ENCODE results near the gene BSCL2.
"Not testable (repeated sequence)": the region's sequence is repeated elsewhere in the genome, so short reads cannot be mapped to it uniquely, and the experiment has no call there.

Gene BSCL2

GRCh38 chr11:62667460-62667859 lies 39.8 kb downstream of the BSCL2 start:
- Histone ChIP-seq H3K4me1 (ENCODE audit: control insufficient read depth, insufficient read depth, low read length) (peaks cover 28% of the 10 kb centered on the region), H3K27me3 (replicated peaks; ENCODE audit: control insufficient read depth, insufficient read depth, low read length) (no peaks in the 10 kb centered on the region), H3K36me3 (ENCODE audit: control insufficient read depth, insufficient read depth, low read length, severe bottlenecking) (peaks cover 30% of the 10 kb centered on the region), H3K9me3 (ENCODE audit: control insufficient read depth, low read length) (no peaks in the 10 kb centered on the region), H3K9ac (ENCODE audit: low read length) (peak overlapping the region; percentile 94), H3K4me3 (ENCODE audit: low read length) (peak overlapping the region; percentile 98)
- no peak for DNase-seq (ENCODE audit: low read depth)

DNA sequence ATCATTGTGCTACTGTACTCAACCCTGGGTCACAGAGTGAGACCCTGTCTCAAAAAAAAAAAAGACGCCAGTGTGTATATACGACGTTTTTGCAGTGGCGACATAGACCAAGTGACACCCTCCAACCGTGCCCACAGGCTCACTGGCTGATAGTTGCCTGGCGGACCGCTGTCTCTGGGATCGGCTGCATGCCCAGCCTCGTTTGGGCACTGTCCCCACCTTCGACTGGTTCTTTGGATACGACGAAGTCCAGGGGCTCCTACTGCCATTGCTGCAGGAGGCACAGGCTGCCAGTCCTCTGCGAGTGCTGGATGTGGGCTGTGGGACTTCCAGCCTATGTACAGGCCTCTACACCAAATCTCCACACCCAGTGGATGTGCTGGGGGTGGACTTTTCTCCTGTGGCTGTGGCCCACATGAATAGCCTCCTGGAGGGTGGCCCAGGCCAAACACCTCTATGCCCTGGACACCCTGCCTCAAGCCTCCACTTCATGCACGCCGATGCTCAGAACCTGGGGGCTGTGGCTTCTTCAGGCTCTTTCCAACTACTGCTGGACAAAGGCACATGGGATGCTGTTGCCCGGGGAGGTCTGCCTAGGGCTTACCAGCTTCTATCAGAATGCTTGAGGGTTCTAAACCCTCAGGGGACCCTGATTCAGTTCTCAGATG lies 40.8 kb downstream of the BSCL2 start:
- no peaks in the 10 kb centered on the region for H3K27me3 ChIP-seq (replicated peaks; ENCODE audit: control insufficient read depth, insufficient read depth, low read length)
- DNase-seq (ENCODE audit: low read depth): no peak

DNA sequence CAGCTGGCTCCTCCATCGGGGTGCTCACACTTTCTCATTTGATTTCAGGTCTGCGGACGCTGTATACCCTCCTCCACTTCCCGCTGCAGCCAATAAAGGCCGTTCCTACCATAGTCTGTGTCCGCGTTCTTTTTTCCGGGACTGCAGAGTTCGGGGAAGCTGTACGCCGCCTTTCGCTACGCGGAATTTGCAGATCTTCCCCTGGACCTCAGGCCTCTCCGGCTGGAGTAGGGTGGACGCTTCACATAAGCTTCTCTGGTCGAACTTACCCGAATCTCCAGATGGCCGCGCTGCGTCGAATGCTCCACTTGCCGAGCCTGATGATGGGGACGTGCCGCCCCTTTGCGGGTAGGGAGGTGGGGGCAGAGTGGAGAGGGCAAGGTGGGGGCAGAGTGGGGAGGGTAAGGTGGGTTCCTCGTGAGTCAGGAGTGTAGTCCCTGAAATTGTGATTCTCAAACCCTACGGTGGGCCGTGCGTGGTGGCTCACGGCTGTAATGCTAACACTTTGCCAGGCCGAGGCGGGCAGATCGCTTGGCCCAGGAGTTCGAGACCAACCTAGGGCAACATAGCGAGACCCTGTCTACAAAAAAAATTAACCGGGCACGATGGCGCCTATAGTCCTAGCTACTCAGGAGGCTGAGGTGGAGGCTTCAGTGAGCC lies 41.5 kb downstream of the BSCL2 start:
- no peaks in the 10 kb centered on the region for H3K27me3 ChIP-seq (replicated peaks; ENCODE audit: control insufficient read depth, insufficient read depth, low read length)
- peak overlapping the region; percentile 98 for H3K4me3 ChIP-seq (ENCODE audit: low read length)
- peak overlapping the region; percentile 94 for H3K9ac ChIP-seq (ENCODE audit: low read length)
- no peaks in the 10 kb centered on the region for H3K9me3 ChIP-seq (ENCODE audit: control insufficient read depth, low read length)
- DNase-seq (ENCODE audit: low read depth): peak; percentile 77
- peaks cover 42% of the 10 kb centered on the region for H3K36me3 ChIP-seq (ENCODE audit: control insufficient read depth, insufficient read depth, low read length, severe bottlenecking)
- peaks cover 27% of the 10 kb centered on the region for H3K4me1 ChIP-seq (ENCODE audit: control insufficient read depth, insufficient read depth, low read length)

More for the DNA sequence above, 40.8 kb downstream of the BSCL2 start:
- peaks cover 39% of the 10 kb centered on the region for H3K36me3 ChIP-seq (ENCODE audit: control insufficient read depth, insufficient read depth, low read length, severe bottlenecking)
- H3K9ac ChIP-seq (ENCODE audit: low read length): peak overlapping the region; percentile 94
- no peaks in the 10 kb centered on the region for H3K9me3 ChIP-seq (ENCODE audit: control insufficient read depth, low read length)
- H3K4me3 ChIP-seq (ENCODE audit: low read length): peak overlapping the region; percentile 98
- peaks cover 27% of the 10 kb centered on the region for H3K4me1 ChIP-seq (ENCODE audit: control insufficient read depth, insufficient read depth, low read length)

DNA sequence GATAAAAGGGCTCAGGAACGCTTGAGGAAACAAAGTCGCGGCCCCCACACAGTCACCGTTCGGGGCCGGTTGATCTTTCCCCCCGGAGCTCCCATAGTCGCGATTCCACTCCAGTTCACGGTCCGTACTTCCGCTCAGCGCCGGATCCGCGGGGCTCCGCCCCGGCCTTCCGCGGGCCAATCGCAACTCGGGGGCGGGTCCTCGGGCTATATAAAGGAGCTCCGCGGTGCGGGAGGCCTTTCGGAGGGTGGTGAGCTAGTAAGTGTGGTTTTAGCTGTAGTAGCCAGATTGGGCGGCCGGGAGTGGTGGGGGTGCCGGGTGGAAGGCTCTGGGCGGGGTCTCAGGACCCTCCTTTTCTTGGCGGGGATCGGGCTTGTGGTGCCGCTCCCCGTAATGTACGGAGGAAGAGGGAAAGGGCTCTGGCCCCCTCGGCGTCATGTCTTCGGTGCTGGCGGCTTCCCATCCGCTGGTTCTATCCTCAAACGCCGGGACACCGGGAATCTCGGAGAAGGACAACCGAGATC lies 42.1 kb downstream of the BSCL2 start, which contains the start of the genes C11orf98 and CSKMT:
C11orf98 (minus strand) TSS at position 136 of the 524 bp plus-strand sequence; CDS start at position 95, 41 bp downstream.
CSKMT (plus strand) TSS at position 238 of the 524 bp plus-strand sequence. CDS start 568 bp downstream, outside the sequence.
- DNase-seq (ENCODE audit: low read depth): peak; percentile 97
- no peaks in the 10 kb centered on the region for H3K9me3 ChIP-seq (ENCODE audit: control insufficient read depth, low read length)
- peak within 1 kb of the TSS; percentile 98 for H3K4me3 ChIP-seq (ENCODE audit: low read length)
- peaks cover 42% of the 10 kb centered on the region for H3K36me3 ChIP-seq (ENCODE audit: control insufficient read depth, insufficient read depth, low read length, severe bottlenecking)
- peaks cover 24% of the 10 kb centered on the region for H3K4me1 ChIP-seq (ENCODE audit: control insufficient read depth, insufficient read depth, low read length)
- H3K27me3 ChIP-seq (replicated peaks; ENCODE audit: control insufficient read depth, insufficient read depth, low read length): no peaks in the 10 kb centered on the region
- H3K9ac ChIP-seq (ENCODE audit: low read length): peak within 1 kb of the TSS; percentile 94

DNA sequence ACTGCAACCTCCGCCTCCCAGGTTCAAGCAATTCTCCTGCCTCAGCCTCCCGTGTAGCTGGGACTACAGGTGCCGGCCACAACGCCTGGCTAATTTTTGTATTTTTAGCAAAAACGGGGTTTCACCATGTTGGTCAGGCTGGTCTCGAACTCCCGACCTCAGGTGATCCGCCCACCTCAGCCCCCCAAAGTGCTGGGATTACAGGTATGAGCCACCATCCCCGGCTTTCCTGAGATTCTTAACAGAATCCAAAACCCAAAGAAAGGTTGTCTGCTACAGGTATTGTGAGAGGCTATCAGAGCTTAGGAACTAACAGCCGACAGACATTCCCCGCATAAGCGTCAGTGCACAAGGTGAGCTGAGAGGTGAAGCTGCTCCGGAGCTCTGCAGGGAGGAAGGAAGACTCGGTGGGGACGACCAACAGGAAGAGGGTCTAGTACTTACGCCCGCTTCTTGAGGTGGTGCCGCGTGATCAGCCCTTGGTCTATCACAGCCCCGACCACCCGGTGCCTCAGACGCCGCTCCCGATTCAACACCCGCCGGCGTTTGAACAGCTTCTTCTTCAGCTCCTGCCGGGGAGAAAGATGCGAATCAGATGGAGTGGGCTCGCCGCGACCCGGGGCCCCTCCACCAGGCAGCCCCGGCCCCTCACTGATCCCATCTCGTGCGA lies 42.7 kb downstream of the BSCL2 start:
- DNase-seq (ENCODE audit: low read depth): no peak
- Histone ChIP-seq H3K9ac (ENCODE audit: low read length) (peak overlapping the region; percentile 94), H3K9me3 (ENCODE audit: control insufficient read depth, low read length) (no peaks in the 10 kb centered on the region), H3K36me3 (ENCODE audit: control insufficient read depth, insufficient read depth, low read length, severe bottlenecking) (peaks cover 42% of the 10 kb centered on the region), H3K27me3 (replicated peaks; ENCODE audit: control insufficient read depth, insufficient read depth, low read length) (no peaks in the 10 kb centered on the region), H3K4me1 (ENCODE audit: control insufficient read depth, insufficient read depth, low read length) (peaks cover 21% of the 10 kb centered on the region), H3K4me3 (ENCODE audit: low read length) (peak overlapping the region; percentile 98)

GRCh38 chr11:62656796-62657429 lies 50.3 kb downstream of the BSCL2 start:
- peak; percentile 41 for DNase-seq (ENCODE audit: low read depth)
- H3K4me3 ChIP-seq (ENCODE audit: low read length): no peak overlapping the region
- H3K27me3 ChIP-seq (replicated peaks; ENCODE audit: control insufficient read depth, insufficient read depth, low read length): no peaks in the 10 kb centered on the region
- no peaks in the 10 kb centered on the region for H3K9me3 ChIP-seq (ENCODE audit: control insufficient read depth, low read length)
- no peak overlapping the region for H3K9ac ChIP-seq (ENCODE audit: low read length)
- H3K36me3 ChIP-seq (ENCODE audit: control insufficient read depth, insufficient read depth, low read length, severe bottlenecking): peaks cover 7% of the 10 kb centered on the region
- peaks cover 8% of the 10 kb centered on the region for H3K4me1 ChIP-seq (ENCODE audit: control insufficient read depth, insufficient read depth, low read length)

- H3K27me3 ChIP-seq (replicated peaks; ENCODE audit: control insufficient read depth, insufficient read depth, low read length): no peaks in the 10 kb centered on the region
- H3K36me3 ChIP-seq (ENCODE audit: control insufficient read depth, insufficient read depth, low read length, severe bottlenecking): peaks cover 6% of the 10 kb centered on the region
- H3K4me1 ChIP-seq (ENCODE audit: control insufficient read depth, insufficient read depth, low read length): peaks cover 13% of the 10 kb centered on the region
- DNase-seq (ENCODE audit: low read depth): no peak
- H3K4me3 ChIP-seq (ENCODE audit: low read length): no peak overlapping the region
- H3K9me3 ChIP-seq (ENCODE audit: control insufficient read depth, low read length): no peaks in the 10 kb centered on the region
- no peak overlapping the region for H3K9ac ChIP-seq (ENCODE audit: low read length)
These were observed 52.9 kb downstream of the BSCL2 start for GRCh38 chr11:62654297-62654696.

GRCh38 chr11:62652161-62653006 lies 54.8 kb downstream of the BSCL2 start:
- H3K36me3 ChIP-seq (ENCODE audit: control insufficient read depth, insufficient read depth, low read length, severe bottlenecking): peaks cover 19% of the 10 kb centered on the region
- H3K9ac ChIP-seq (ENCODE audit: low read length): peak overlapping the region; percentile 94
- peaks cover 20% of the 10 kb centered on the region for H3K4me1 ChIP-seq (ENCODE audit: control insufficient read depth, insufficient read depth, low read length)
- DNase-seq (ENCODE audit: low read depth): peak; percentile 11
- peak overlapping the region; percentile 93 for H3K4me3 ChIP-seq (ENCODE audit: low read length)
- no peaks in the 10 kb centered on the region for H3K27me3 ChIP-seq (replicated peaks; ENCODE audit: control insufficient read depth, insufficient read depth, low read length)
- no peaks in the 10 kb centered on the region for H3K9me3 ChIP-seq (ENCODE audit: control insufficient read depth, low read length)

DNA sequence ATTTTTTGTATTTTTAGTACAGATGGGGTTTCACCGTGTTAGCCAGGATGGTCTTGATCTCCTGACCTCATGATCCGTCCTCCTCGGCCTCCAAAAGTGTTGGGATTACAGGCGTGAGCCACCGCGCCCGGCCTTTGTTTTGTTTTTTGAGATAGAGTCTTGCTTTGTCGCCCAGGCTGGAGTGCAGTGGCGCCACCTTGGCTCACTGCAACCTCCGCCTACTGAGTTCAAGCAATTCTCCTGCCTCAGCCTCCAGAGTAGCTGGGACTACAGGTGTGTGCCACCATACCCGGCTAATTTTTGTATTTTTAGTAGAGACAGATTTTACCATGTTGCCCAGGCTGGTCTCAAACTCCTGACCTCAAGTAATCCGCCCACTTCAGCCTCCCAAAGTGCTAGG lies 56.9 kb downstream of the BSCL2 start:
- not testable (repeated sequence) for H3K9me3 ChIP-seq (ENCODE audit: control insufficient read depth, low read length); DNase-seq (ENCODE audit: low read depth); H3K4me3 ChIP-seq (ENCODE audit: low read length); H3K27me3 ChIP-seq (replicated peaks; ENCODE audit: control insufficient read depth, insufficient read depth, low read length); H3K9ac ChIP-seq (ENCODE audit: low read length)
- peaks cover 19% of the 10 kb centered on the region for H3K36me3 ChIP-seq (ENCODE audit: control insufficient read depth, insufficient read depth, low read length, severe bottlenecking)
- peaks cover 30% of the 10 kb centered on the region for H3K4me1 ChIP-seq (ENCODE audit: control insufficient read depth, insufficient read depth, low read length)

DNA sequence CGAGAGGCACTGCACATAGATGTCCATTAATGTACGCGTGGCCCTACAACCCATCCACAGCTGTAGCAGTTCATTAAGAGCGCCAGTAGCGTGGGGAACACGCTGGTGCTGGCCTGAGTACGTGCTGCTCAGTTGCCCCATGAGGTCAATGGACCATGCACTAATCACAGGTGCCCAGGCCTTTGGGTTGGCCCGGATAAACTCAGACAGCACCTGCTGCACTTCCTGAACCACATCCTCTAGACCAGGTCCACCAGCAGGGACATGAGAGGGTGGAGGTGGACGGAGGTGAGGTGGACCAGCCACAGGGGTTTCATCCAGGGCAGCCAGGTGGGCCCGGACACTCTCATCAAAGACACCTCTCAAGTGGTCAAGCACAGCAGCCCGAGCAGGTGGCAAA lies 57.7 kb downstream of the BSCL2 start:
- peaks cover 20% of the 10 kb centered on the region for H3K36me3 ChIP-seq (ENCODE audit: control insufficient read depth, insufficient read depth, low read length, severe bottlenecking)
- DNase-seq (ENCODE audit: low read depth): no peak
- no peaks in the 10 kb centered on the region for H3K27me3 ChIP-seq (replicated peaks; ENCODE audit: control insufficient read depth, insufficient read depth, low read length)
- no peak overlapping the region for H3K4me3 ChIP-seq (ENCODE audit: low read length)
- H3K9ac ChIP-seq (ENCODE audit: low read length): no peak overlapping the region
- H3K4me1 ChIP-seq (ENCODE audit: control insufficient read depth, insufficient read depth, low read length): peaks cover 37% of the 10 kb centered on the region
- no peaks in the 10 kb centered on the region for H3K9me3 ChIP-seq (ENCODE audit: control insufficient read depth, low read length)
